ENCODE data around the gene GPR155.

GPR155 gene

DNA sequence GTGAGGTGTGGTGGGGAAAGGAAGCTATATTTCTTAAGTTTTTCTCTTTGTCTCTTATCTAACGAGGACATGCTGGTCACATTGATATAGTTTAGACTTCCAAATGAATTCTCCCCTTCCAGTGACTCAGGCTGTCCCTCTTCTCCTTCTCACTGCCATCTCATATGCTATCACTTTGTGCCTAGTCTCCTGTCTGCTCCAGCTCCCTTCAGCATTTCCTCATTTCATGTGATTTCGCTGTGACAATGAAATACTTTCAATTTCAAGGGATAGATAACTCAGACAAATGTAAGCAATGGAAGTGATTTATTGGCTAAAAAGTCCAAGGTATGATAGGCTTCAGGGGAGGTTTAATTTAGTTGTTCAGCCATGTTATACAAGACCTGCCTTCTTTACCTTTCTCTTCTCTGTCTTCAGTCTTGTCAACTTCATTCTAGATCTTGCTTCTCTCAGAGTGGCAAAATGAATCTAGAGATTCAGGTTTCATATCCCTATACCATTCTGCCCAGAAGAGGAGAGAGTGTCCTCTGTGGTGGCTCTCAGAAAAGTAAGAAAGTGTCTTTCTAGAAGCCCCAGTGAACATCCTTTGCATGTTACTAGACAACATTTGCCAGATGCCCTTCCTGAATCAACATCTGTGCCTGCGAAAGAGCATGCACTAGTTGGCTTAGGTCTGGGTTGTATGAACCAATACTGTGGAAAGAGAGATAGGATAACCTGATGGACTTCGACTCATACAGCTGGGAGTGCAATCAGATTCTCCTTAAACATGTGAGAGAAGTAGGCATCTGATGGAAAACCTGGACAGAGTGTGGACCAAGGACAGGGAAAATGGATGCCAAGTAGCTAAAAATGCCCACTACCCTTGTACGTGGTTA, 29.9 kb upstream of the GPR155 start:
- H3K9me2 ChIP-seq (replicated peaks; ENCODE audit: low read depth, low read length) = no peaks in the 10 kb centered on the region
- H3K9me3 ChIP-seq (ENCODE audit: insufficient read depth, low read depth, low read length) = peaks cover 3% of the 10 kb centered on the region; the same call in 1 of the 2 replicates
- no peaks in the 10 kb centered on the region for H3F3A ChIP-seq (ENCODE audit: low read depth)
- H3K36me3 ChIP-seq (ENCODE audit: insufficient read depth, low read length) = no peaks in the 10 kb centered on the region
- no peak overlapping the region for H3K4me3 ChIP-seq (ENCODE audit: low read length, poor library complexity, severe bottlenecking)
- no peak for TF ChIP-seq EZH2phosphoT487 (IDR thresholded peaks at IDR 0.05; ENCODE audit: borderline replicate concordance)
- TF ChIP-seq, protein P1, sequence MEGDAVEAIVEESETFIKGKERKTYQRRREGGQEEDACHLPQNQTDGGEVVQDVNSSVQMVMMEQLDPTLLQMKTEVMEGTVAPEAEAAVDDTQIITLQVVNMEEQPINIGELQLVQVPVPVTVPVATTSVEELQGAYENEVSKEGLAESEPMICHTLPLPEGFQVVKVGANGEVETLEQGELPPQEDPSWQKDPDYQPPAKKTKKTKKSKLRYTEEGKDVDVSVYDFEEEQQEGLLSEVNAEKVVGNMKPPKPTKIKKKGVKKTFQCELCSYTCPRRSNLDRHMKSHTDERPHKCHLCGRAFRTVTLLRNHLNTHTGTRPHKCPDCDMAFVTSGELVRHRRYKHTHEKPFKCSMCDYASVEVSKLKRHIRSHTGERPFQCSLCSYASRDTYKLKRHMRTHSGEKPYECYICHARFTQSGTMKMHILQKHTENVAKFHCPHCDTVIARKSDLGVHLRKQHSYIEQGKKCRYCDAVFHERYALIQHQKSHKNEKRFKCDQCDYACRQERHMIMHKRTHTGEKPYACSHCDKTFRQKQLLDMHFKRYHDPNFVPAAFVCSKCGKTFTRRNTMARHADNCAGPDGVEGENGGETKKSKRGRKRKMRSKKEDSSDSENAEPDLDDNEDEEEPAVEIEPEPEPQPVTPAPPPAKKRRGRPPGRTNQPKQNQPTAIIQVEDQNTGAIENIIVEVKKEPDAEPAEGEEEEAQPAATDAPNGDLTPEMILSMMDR (conservative IDR thresholded peaks at IDR 0.05; ENCODE audit: low read length) = no peak
- no peaks in the 10 kb centered on the region for H3K27me3 ChIP-seq (ENCODE audit: insufficient read depth, low read length, poor library complexity, severe bottlenecking)
- H3K9ac ChIP-seq (ENCODE audit: low read depth, low read length, poor library complexity, severe bottlenecking) = no peak overlapping the region
- H3K4me1 ChIP-seq (ENCODE audit: insufficient read depth, low read length, poor library complexity, severe bottlenecking) = no peaks in the 10 kb centered on the region
- H2AFZ ChIP-seq (ENCODE audit: low read length) = no peak overlapping the region
- no peaks in the 10 kb centered on the region for H3K79me2 ChIP-seq (ENCODE audit: insufficient read depth, low read length)
- H3K4me2 ChIP-seq (ENCODE audit: low read depth, low read length, poor library complexity, severe bottlenecking) = no peak overlapping the region
- H4K20me1 ChIP-seq (ENCODE audit: insufficient read depth, low read length, poor library complexity, severe bottlenecking) = no peaks in the 10 kb centered on the region

- no peaks in the 10 kb centered on the region for H3K79me2 ChIP-seq (ENCODE audit: insufficient read depth, low read length)
- no peak overlapping the region for H3K9ac ChIP-seq (ENCODE audit: low read depth, low read length, poor library complexity, severe bottlenecking)
- H2AFZ ChIP-seq (ENCODE audit: low read length) = no peak overlapping the region
- no peaks in the 10 kb centered on the region for H3K27me3 ChIP-seq (ENCODE audit: insufficient read depth, low read length, poor library complexity, severe bottlenecking)
- H3K9me3 ChIP-seq (ENCODE audit: insufficient read depth, low read depth, low read length) = peaks cover 15% of the 10 kb centered on the region; the same call in 1 of the 2 replicates
- no peaks in the 10 kb centered on the region for H3K36me3 ChIP-seq (ENCODE audit: insufficient read depth, low read length)
- H3K9me2 ChIP-seq (replicated peaks; ENCODE audit: low read depth, low read length) = no peaks in the 10 kb centered on the region
- H4K20me1 ChIP-seq (ENCODE audit: insufficient read depth, low read length, poor library complexity, severe bottlenecking) = no peaks in the 10 kb centered on the region
- no peak overlapping the region for H3K4me2 ChIP-seq (ENCODE audit: low read depth, low read length, poor library complexity, severe bottlenecking)
- TF ChIP-seq EZH2phosphoT487 (IDR thresholded peaks at IDR 0.05; ENCODE audit: borderline replicate concordance) = no peak
- TF ChIP-seq, protein P1 (conservative IDR thresholded peaks at IDR 0.05; ENCODE audit: low read length) = no peak
- no peaks in the 10 kb centered on the region for H3K4me1 ChIP-seq (ENCODE audit: insufficient read depth, low read length, poor library complexity, severe bottlenecking)
- H3F3A ChIP-seq (ENCODE audit: low read depth) = no peaks in the 10 kb centered on the region
- H3K4me3 ChIP-seq (ENCODE audit: low read length, poor library complexity, severe bottlenecking) = no peak overlapping the region
Observed at GRCh38 chr2:174512345-174512744, 25.5 kb upstream of the GPR155 start.

- Histone ChIP-seq H3K36me3 (ENCODE audit: insufficient read depth, low read length) (no peaks in the 10 kb centered on the region), H3K9ac (ENCODE audit: low read depth, low read length, poor library complexity, severe bottlenecking) (no peak overlapping the region), H3F3A (ENCODE audit: low read depth) (no peaks in the 10 kb centered on the region), H3K9me2 (replicated peaks; ENCODE audit: low read depth, low read length) (no peaks in the 10 kb centered on the region), H2AFZ (ENCODE audit: low read length) (no peak overlapping the region), H4K20me1 (ENCODE audit: insufficient read depth, low read length, poor library complexity, severe bottlenecking) (no peaks in the 10 kb centered on the region), H3K4me1 (ENCODE audit: insufficient read depth, low read length, poor library complexity, severe bottlenecking) (no peaks in the 10 kb centered on the region), H3K4me2 (ENCODE audit: low read depth, low read length, poor library complexity, severe bottlenecking) (no peak overlapping the region), H3K79me2 (ENCODE audit: insufficient read depth, low read length) (no peaks in the 10 kb centered on the region), H3K9me3 (ENCODE audit: insufficient read depth, low read depth, low read length) (peaks cover 15% of the 10 kb centered on the region; the same call in 1 of the 2 replicates), H3K4me3 (ENCODE audit: low read length, poor library complexity, severe bottlenecking) (no peak overlapping the region), H3K27me3 (ENCODE audit: insufficient read depth, low read length, poor library complexity, severe bottlenecking) (no peaks in the 10 kb centered on the region)
- TF ChIP-seq EZH2phosphoT487 (IDR thresholded peaks at IDR 0.05; ENCODE audit: borderline replicate concordance) = no peak
- TF ChIP-seq, protein P1 (conservative IDR thresholded peaks at IDR 0.05; ENCODE audit: low read length) = no peak
Observed at GRCh38 chr2:174511580-174512260, 24.9 kb upstream of the GPR155 start.

All from Loucy (cell line).